Mesothelial cell of epicardium (in vitro differentiated cells): Measurements from ENCODE around the gene PJA2. TPM values are rescaled to one million over a fixed set of nuclear protein-coding genes. Genes with fewer than 3 reads are reported as not detected.

Experiments used
- DNase-seq, 2 experiments: peaks; one replicate each; pipeline ENCODE4 v3.0.0; 2021; ENCODE audit warnings: low spot score in 2 of 2; ENCODE audit not compliant: unreplicated experiment in 2 of 2
- H3K27ac Mint-ChIP-seq: 2 replicates; pipeline ENCODE4 v1.8.0; 2021; ENCODE audit warnings: mixed read lengths
- H3K27me3 Mint-ChIP-seq: 2 replicates; pipeline ENCODE4 v1.8.0; 2021; ENCODE audit warnings: low read depth, mixed read lengths
- H3K36me3 Mint-ChIP-seq: 2 replicates; pipeline ENCODE4 v1.8.0; 2021; ENCODE audit warnings: mixed read lengths
- H3K4me1 Mint-ChIP-seq: 2 replicates; pipeline ENCODE4 v1.8.0; 2021; ENCODE audit warnings: mixed read lengths
- H3K4me3 Mint-ChIP-seq: 2 replicates; pipeline ENCODE4 v1.8.0; 2021; ENCODE audit warnings: mild to moderate bottlenecking, moderate library complexity, mixed read lengths
- H3K9me3 Mint-ChIP-seq: 2 replicates; pipeline ENCODE4 v1.8.0; 2021; ENCODE audit warnings: mixed read lengths
- total RNA-seq: library from RNA; stranded (reverse); gene quantifications from 3 replicates; pipeline ENCODE4 v1.2.1, GENCODE V29; 2021
- TF ChIP-seq, protein P1 (sequence below): fragments of 200-600 bp; sonication (generic); IDR thresholded peaks from one replicate; pipeline ENCODE4 v1.5.0; 2021; ENCODE audit warnings: antibody characterized with exemption; ENCODE audit not compliant: unreplicated experiment

The PJA2 gene
- total RNA-seq, 1 donor from 2014 or later = 69.2 TPM

DNA sequence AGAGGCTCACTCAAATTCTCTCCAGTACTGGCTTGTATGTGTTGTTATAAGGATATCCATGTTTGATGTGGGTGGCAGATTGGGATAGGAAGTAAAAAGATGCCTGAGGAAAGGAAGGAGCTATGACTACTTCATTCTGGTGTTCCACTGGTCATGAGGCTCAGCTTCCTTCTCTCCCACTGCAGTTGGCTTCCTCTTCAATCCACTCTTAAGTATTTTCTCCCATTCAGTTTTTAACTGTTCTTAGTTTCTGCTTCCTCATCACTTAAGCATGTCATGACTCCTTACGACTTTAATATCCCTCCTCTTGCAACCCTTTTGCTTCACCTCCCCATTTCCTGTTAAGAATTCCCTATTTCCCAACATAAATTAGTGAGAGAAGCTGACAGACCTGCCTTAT is 81.1 kb downstream of the PJA2 start:
- no peak overlapping the region for H3K4me3 Mint-ChIP-seq
- H3K4me1 Mint-ChIP-seq = no peaks in the 10 kb centered on the region
- H3K27ac Mint-ChIP-seq = no peak overlapping the region
- H3K27me3 Mint-ChIP-seq = no peaks in the 10 kb centered on the region
- TF ChIP-seq, protein P1, sequence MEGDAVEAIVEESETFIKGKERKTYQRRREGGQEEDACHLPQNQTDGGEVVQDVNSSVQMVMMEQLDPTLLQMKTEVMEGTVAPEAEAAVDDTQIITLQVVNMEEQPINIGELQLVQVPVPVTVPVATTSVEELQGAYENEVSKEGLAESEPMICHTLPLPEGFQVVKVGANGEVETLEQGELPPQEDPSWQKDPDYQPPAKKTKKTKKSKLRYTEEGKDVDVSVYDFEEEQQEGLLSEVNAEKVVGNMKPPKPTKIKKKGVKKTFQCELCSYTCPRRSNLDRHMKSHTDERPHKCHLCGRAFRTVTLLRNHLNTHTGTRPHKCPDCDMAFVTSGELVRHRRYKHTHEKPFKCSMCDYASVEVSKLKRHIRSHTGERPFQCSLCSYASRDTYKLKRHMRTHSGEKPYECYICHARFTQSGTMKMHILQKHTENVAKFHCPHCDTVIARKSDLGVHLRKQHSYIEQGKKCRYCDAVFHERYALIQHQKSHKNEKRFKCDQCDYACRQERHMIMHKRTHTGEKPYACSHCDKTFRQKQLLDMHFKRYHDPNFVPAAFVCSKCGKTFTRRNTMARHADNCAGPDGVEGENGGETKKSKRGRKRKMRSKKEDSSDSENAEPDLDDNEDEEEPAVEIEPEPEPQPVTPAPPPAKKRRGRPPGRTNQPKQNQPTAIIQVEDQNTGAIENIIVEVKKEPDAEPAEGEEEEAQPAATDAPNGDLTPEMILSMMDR = no peak
- H3K36me3 Mint-ChIP-seq = peaks cover 9% of the 10 kb centered on the region
- H3K9me3 Mint-ChIP-seq = no peaks in the 10 kb centered on the region
- no peak for DNase-seq

DNA sequence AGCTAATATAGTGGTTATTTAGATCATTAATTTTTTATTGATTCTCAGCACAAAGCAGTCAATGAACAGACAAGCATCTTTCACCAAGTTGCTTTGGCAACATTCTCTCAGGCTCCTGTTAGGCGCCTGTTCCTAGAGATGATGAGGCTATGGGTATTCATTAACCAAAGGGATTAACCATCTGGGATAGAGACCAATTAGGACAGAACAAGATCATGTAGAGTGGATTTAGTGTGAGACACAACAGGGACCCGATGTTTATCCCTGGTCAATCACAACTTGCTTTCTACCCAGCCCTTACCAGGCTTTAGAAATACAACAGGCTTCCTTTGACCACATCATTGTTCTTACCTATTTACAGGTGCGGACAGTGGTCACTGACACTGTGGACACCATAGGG is 82.2 kb downstream of the PJA2 start:
- DNase-seq = no peak
- Mint-ChIP-seq H3K9me3 (no peaks in the 10 kb centered on the region), H3K27me3 (no peaks in the 10 kb centered on the region), H3K4me1 (no peaks in the 10 kb centered on the region), H3K27ac (no peak overlapping the region), H3K36me3 (peaks cover 6% of the 10 kb centered on the region), H3K4me3 (no peak overlapping the region)
- TF ChIP-seq, protein P1 = no peak

DNA sequence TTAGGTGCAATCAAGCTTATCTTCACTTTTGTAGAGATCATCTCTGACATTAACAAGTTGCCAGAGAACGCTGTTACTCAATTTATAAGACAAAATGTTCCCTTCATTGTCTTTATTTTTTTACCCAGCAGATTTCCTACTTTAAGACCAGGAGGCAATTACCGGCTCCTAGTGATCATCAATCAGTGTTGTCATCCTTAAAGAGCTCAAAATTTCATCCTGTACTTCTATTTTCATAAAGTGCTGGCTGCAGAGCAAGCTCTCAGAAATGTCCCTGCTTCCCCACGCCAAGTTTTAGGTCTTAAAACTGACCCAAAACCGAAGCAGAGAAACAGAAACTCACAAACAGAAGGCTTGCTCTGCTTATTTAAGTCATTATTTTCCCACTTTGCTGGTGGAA is 82.9 kb downstream of the PJA2 start:
- Mint-ChIP-seq H3K27me3 (no peaks in the 10 kb centered on the region), H3K4me1 (no peaks in the 10 kb centered on the region), H3K9me3 (no peaks in the 10 kb centered on the region), H3K36me3 (peaks cover 6% of the 10 kb centered on the region), H3K27ac (no peak overlapping the region), H3K4me3 (no peak overlapping the region)
- DNase-seq = no peak
- TF ChIP-seq, protein P1 = no peak

DNA sequence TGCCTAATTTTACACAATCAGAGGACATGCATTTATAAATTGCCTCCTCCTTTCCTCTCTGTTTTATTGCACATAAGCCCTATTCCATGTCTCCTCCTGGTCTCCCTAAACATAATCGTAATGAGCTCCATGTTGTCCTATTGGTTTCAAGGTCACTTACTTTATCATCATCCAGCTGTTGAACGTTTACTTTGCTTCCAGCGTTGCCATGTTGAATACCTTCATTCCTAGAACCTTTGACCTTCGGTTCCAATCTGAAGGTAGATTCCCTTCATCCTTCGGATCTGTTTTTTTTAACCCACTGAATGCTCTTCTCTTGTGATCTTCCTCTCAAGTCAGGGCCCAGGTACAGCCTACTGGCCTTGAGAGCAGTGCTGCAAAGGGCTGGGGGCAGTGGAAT is 84.3 kb downstream of the PJA2 start:
- Mint-ChIP-seq H3K27me3 (no peaks in the 10 kb centered on the region), H3K27ac (no peak overlapping the region), H3K9me3 (no peaks in the 10 kb centered on the region), H3K36me3 (peaks cover 6% of the 10 kb centered on the region), H3K4me3 (no peak overlapping the region), H3K4me1 (no peaks in the 10 kb centered on the region)
- no peak for DNase-seq
- TF ChIP-seq, protein P1 = no peak

DNA sequence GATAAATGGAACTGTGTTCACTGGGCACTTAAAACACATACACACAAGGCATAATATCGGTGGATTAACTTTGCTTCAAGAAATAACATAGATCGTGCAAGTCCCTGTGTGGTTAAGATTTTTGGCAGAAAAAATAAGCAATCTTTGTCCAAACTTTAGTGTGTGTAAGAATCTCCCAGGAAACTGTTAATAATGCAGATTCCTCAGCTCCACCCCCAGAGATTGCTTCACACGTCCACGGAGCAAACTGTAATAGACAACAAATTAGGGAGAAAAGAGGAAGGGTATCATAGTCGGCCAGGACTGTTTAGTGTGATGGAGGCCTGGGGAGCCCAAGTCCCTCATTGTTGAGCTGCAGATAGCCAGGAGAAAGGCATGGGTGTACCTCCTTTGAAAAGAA is 84.8 kb downstream of the PJA2 start:
- H3K4me1 Mint-ChIP-seq = no peaks in the 10 kb centered on the region
- H3K36me3 Mint-ChIP-seq = peaks cover 8% of the 10 kb centered on the region
- no peaks in the 10 kb centered on the region for H3K27me3 Mint-ChIP-seq
- no peak overlapping the region for H3K27ac Mint-ChIP-seq
- no peak for DNase-seq
- no peak overlapping the region for H3K4me3 Mint-ChIP-seq
- no peaks in the 10 kb centered on the region for H3K9me3 Mint-ChIP-seq
- TF ChIP-seq, protein P1 = no peak

DNA sequence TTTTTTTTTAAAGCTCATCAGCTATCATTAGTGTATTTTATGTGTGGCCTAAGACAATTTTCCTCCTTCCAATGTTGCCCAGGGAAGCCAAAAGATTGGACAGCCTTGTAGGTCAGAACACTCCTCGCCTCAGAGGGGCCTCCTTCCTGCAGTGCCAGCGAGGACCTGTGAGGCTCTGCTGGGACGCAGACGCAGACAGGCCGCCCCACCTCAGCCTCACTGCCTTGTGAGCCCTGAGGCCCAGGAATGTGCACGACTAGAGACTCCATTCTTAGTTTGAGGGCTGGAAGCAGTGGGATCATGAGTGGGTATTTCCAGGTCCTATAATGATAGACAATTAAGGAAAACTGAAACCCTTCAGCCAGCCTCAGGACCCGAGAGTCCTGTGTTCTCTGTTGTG is 85.4 kb downstream of the PJA2 start:
- no peak for DNase-seq
- no peak overlapping the region for H3K4me3 Mint-ChIP-seq
- TF ChIP-seq, protein P1 = no peak
- no peak overlapping the region for H3K27ac Mint-ChIP-seq
- no peaks in the 10 kb centered on the region for H3K9me3 Mint-ChIP-seq
- no peaks in the 10 kb centered on the region for H3K4me1 Mint-ChIP-seq
- H3K27me3 Mint-ChIP-seq = no peaks in the 10 kb centered on the region
- H3K36me3 Mint-ChIP-seq = peaks cover 7% of the 10 kb centered on the region
